OCI-LY1 (cell line): ENCODE data around the gene DCC.
A peak's percentile ranks its signal among the peaks of the same experiment; 100 is the strongest.

Source experiments
- H2AFZ ChIP-seq: fragments of 200-600 bp; sonication (generic), shearing (Covaris generic); 2 replicates; pipeline ENCODE4 v1.6.0; 2014; ENCODE audit warnings: antibody characterized with exemption, mild to moderate bottlenecking, low read length
- H3F3A ChIP-seq: fragments of 200-600 bp; sonication (generic), shearing (Covaris generic); 2 replicates; pipeline ENCODE4 v1.6.0; 2014; ENCODE audit warnings: mild to moderate bottlenecking, antibody characterized with exemption, low read length, moderate library complexity; ENCODE audit not compliant: insufficient read depth
- H3K27ac ChIP-seq: fragments of 200-600 bp; sonication (generic); 2 replicates; pipeline ENCODE4 v1.5.1; 2014; ENCODE audit warnings: low read length, mixed run types, mild to moderate bottlenecking, low read depth; ENCODE audit not compliant: poor library complexity, severe bottlenecking
- H3K27me3 ChIP-seq: fragments of 200-600 bp; sonication (generic); 2 replicates; pipeline ENCODE4 v1.6.0; 2014; ENCODE audit warnings: antibody characterized with exemption, mild to moderate bottlenecking, low read length, moderate library complexity; ENCODE audit not compliant: insufficient read depth
- H3K36me3 ChIP-seq: fragments of 200-600 bp; sonication (generic); 2 replicates; pipeline ENCODE4 v1.6.1; 2014; ENCODE audit warnings: mild to moderate bottlenecking, antibody characterized with exemption, low read length, moderate library complexity, mixed read lengths; ENCODE audit not compliant: insufficient read depth
- H3K4me1 ChIP-seq: fragments of 200-600 bp; sonication (generic); 2 replicates; pipeline ENCODE4 v1.5.1; 2014; ENCODE audit warnings: mild to moderate bottlenecking, low read length, moderate library complexity; ENCODE audit not compliant: insufficient read depth, severe bottlenecking
- H3K4me2 ChIP-seq: fragments of 200-600 bp; sonication (generic), shearing (Covaris generic); 2 replicates; pipeline ENCODE4 v1.6.1; 2014; ENCODE audit warnings: low read length
- H3K4me3 ChIP-seq: fragments of 200-600 bp; sonication (generic); 2 replicates; pipeline ENCODE4 v1.5.1; 2014; ENCODE audit warnings: low read length, low read depth, mild to moderate bottlenecking, mixed read lengths; ENCODE audit not compliant: poor library complexity, severe bottlenecking
- H3K79me2 ChIP-seq: fragments of 200-600 bp; shearing (Covaris generic); 2 replicates; pipeline ENCODE4 v1.6.1; 2016; ENCODE audit warnings: mixed run types, low read length, mixed read lengths; ENCODE audit not compliant: insufficient read depth
- H3K9ac ChIP-seq: fragments of 200-600 bp; sonication (generic), shearing (Covaris generic); 2 replicates; pipeline ENCODE4 v1.6.1; 2014; ENCODE audit warnings: mild to moderate bottlenecking, low read length, mixed read lengths
- H3K9me2 ChIP-seq: fragments of 200-600 bp; sonication (generic), shearing (Covaris generic); 2 replicates; pipeline ENCODE4 v1.6.1; 2014; ENCODE audit warnings: low read depth, mild to moderate bottlenecking, low read length, mixed read lengths
- H3K9me3 ChIP-seq: fragments of 200-600 bp; shearing (Covaris generic); 2 replicates; pipeline ENCODE4 v1.6.1; 2014; ENCODE audit warnings: low read length, mixed read lengths
- H4K20me1 ChIP-seq: fragments of 200-600 bp; sonication (generic), shearing (Covaris generic); 2 replicates; pipeline ENCODE4 v1.6.0; 2016; ENCODE audit warnings: mild to moderate bottlenecking, low read length; ENCODE audit not compliant: insufficient read depth
- CTCF ChIP-seq: fragments of 200-600 bp; sonication (generic), shearing (Covaris generic); IDR thresholded peaks from 2 replicates; pipeline ENCODE4 v1.5.1; 2017; ENCODE audit warnings: mild to moderate bottlenecking, antibody characterized with exemption, low read length, moderate library complexity, mixed read lengths
- EZH2 ChIP-seq: fragments of 200-600 bp; sonication (generic), shearing (Covaris generic); IDR thresholded peaks from 2 replicates; pipeline ENCODE4 v1.8.0; 2017; ENCODE audit warnings: borderline replicate concordance, mixed run types, mild to moderate bottlenecking, antibody characterized with exemption, low read length, moderate library complexity, mixed read lengths

DCC gene

GRCh38 chr18:52992041-52992440 lies 652.0 kb downstream of the DCC start:
- Histone ChIP-seq H3K4me3 (no peak overlapping the region), H3K4me1 (no peaks in the 10 kb centered on the region), H3K9me2 (no peaks in the 10 kb centered on the region), H3K27me3 (no peaks in the 10 kb centered on the region), H2AFZ (no peak overlapping the region), H3K9me3 (no peaks in the 10 kb centered on the region), H3K9ac (no peak overlapping the region), H3K36me3 (no peaks in the 10 kb centered on the region), H3K4me2 (no peak overlapping the region), H3K27ac (no peak overlapping the region), H4K20me1 (no peaks in the 10 kb centered on the region), H3K79me2 (no peaks in the 10 kb centered on the region), H3F3A (no peaks in the 10 kb centered on the region)
- TF ChIP-seq EZH2: no peak
- TF ChIP-seq CTCF: peak; percentile 34; the same call in 1 of the 2 replicates

- Histone ChIP-seq H3K27ac (no peak overlapping the region), H3K79me2 (no peaks in the 10 kb centered on the region), H3K4me3 (no peak overlapping the region), H3K4me2 (no peak overlapping the region), H2AFZ (no peak overlapping the region), H3K27me3 (no peaks in the 10 kb centered on the region), H3K36me3 (no peaks in the 10 kb centered on the region), H3F3A (no peaks in the 10 kb centered on the region), H3K9me3 (no peaks in the 10 kb centered on the region), H3K9ac (no peak overlapping the region), H4K20me1 (no peaks in the 10 kb centered on the region), H3K9me2 (no peaks in the 10 kb centered on the region), H3K4me1 (no peaks in the 10 kb centered on the region)
- TF ChIP-seq CTCF (no peak), EZH2 (no peak)
Observed at GRCh38 chr18:52995875-52996274, 655.9 kb downstream of the DCC start.

GRCh38 chr18:52999633-53000032 lies 659.6 kb downstream of the DCC start:
- Histone ChIP-seq H3K9me2 (no peaks in the 10 kb centered on the region), H3K9ac (no peak overlapping the region), H3K4me3 (no peak overlapping the region), H2AFZ (no peak overlapping the region), H3K27me3 (no peaks in the 10 kb centered on the region), H3K79me2 (no peaks in the 10 kb centered on the region), H3K27ac (no peak overlapping the region), H3K4me2 (no peak overlapping the region), H3K9me3 (no peaks in the 10 kb centered on the region), H3F3A (no peaks in the 10 kb centered on the region), H3K36me3 (no peaks in the 10 kb centered on the region), H3K4me1 (no peaks in the 10 kb centered on the region), H4K20me1 (no peaks in the 10 kb centered on the region)
- TF ChIP-seq EZH2 (no peak), CTCF (0 out of 2 replicates have a peak, but pooled peaks have one; percentile 16)
